ENCODE data around the gene PABPC1L. TPM values are rescaled to one million over a fixed set of nuclear protein-coding genes. Genes with fewer than 3 reads are reported as not detected.

The PABPC1L gene
- total RNA-seq, 1 donor from 2014 or later, result 2.3 TPM

DNA sequence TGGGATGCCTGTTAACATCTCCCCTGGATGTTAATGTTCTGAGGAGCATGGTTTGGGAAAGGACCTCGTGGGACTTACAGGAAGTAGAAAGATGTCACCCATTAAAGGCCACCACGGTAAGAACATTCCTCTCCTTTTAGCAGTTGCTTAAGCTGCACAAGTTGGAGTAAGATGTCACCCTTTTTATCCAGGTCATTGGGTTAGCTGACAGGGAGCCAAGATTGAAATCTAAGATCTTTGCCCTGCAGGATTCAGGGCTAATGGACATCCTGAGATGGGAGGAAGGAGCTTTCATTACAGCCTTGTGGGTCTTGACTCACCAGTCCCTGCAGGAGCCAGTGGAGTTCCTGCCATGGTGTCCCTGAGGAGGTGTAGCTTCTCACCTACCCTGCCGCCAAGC lies 22.1 kb downstream of the PABPC1L start:
- no peak for ATAC-seq
- DNase-seq (ENCODE audit: missing footprints), result no peak
- intact Hi-C loops (cut with DNase I), result no loop called here

DNA sequence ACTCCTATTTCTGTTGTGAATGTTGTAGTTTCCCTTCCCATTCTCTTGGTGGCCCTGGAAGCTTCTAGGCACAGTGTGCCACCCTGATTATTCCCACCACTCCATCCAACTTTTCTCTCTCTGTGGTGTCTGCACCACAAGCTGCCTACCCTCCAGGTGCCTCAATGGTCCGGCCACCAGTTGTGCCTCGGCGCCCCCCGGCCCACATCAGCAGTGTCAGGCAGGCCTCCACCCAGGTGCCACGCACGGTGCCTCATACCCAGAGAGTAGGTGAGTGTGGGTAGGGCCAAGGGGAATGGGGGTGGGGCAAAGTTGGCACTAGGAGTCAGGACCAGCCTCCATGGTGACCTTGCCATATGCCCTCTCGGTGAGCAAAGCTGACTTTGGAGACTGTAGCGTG lies 23.1 kb downstream of the PABPC1L start:
- DNase-seq (ENCODE audit: missing footprints) (no peak), ATAC-seq (no peak)
- intact Hi-C loops (cut with DNase I), result no loop called here

DNA sequence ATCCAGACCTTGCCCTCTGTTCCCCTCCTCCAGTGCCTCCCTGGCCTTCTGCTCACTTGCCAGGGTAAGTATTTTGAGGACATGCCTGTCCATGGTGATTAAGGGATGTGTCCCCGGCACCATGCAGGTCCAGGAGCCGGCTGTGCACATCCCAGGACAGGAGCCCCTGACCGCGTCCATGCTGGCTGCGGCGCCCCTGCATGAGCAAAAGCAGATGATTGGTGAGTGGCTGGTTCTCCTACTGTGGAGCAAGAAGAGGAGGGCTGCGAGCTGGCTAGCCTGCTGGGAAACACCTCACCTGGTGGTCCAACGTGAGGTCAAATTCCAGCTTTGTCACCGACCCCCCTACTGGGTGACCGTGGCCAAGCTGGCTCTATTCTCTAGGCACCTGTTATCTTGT lies 26.6 kb downstream of the PABPC1L start:
- ATAC-seq, result no peak
- intact Hi-C loops (cut with DNase I), result no loop called here
- DNase-seq (ENCODE audit: missing footprints), result no peak

DNA sequence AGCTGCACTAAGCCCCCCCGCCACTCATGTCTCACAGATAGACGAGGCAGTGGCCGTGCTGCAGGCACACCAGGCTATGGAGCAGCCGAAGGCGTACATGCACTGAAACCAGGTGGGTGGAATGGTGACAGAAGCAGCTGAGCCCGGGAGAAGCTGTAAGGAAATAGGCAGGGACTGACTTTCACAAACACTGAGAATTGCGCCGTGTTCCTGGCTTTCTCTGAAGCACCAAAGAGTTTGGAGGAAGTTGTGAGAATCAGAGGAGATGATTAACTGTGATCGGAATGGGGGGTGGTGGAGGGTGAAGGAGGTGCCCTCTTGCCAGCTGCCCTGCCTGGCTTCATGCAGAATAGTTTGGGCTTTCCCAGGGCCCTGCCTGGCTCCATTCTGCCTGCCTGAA lies 28.8 kb downstream of the PABPC1L start:
- ATAC-seq, result no peak

DNA sequence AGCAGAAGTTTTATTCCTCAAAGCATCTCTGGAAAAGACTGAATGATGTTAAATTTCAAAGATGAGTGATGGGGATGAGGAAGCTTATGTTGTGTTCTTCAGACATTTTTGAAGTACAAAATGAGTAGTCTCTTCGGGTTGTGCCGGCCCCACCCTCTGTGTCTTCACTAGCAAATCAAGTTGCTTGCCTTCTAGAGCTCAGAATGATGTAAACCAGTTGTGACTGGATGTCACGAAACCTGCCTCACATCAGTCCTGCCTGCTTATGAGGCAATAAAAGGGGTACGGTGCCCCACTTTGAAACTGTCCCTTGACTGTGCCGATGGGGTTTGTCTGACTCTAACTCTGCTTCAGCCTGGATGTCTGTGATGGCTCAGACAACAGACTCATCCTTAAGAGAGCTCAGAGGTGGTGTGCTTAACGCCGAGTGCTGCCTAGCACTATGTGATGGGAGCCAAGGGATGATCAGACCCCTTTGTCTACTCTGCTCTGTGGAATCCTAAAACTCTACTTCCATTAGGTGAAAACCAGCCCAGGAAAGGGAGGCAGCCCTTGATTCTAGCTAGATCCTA lies 31.3 kb downstream of the PABPC1L start:
- ATAC-seq (no peak), DNase-seq (ENCODE audit: missing footprints) (no peak)
- intact Hi-C loops (cut with DNase I), result no loop called here

More for the DNA sequence above, 28.8 kb downstream of the PABPC1L start:
- intact Hi-C loops (cut with DNase I), result no loop called here
- DNase-seq (ENCODE audit: missing footprints), result no peak

DNA sequence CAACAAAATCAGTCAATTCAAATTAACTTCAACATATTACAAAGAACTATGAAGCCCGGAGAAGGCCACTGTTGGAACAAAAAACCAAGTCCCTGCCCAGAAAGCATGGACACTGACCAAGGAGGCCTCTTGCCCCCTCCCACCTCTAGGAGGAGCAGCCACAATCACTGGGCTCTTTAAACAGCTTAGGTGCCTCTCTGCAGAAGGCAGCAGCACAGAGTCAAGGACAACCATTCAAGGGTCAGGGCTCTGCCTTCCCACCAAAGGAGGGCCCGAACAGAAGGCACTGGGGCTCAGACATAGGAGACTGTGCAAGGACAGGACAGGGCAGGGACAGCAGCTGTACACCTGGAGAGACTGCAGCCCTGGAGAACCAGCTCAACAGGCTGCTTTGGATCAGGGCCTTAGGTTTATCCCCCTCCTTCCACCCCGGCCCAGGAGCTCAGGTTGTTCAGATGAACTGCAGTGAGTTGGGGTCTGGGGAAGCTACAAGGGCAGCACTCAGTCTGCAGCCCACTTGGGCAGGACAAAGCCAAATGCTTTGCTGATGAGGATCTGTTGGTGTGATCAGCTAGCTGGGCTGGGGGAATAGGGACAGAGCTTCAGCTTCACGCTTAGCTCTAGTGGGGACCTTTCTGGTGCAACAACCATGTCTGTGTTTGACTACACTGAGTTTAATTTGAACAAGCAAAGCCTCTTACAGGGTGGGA lies 32.6 kb downstream of the PABPC1L start:
- intact Hi-C loops (cut with DNase I), result no loop called here
- ATAC-seq, result no peak
- DNase-seq (ENCODE audit: missing footprints), result no peak

DNA sequence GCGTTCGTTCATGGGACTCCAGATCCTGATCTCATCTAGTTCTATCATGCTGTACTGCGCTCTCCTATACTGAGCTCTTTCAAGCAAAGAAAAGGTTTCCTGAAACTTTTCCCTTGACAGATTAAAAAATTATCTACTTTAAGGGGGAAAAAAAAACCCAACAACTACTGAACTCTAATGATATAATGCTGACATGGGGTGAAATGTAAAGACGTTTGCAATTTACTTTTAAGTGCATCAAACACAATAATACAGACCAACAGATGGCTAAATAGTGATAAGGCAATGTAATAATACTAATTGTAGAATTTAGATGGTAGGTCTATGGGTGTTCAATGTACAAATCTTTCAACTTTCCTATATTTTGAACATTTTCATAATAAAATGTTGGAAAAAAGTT lies 34.0 kb downstream of the PABPC1L start:
- DNase-seq (ENCODE audit: missing footprints) (no peak), ATAC-seq (no peak)
- intact Hi-C loops (cut with DNase I), result no loop called here

DNA sequence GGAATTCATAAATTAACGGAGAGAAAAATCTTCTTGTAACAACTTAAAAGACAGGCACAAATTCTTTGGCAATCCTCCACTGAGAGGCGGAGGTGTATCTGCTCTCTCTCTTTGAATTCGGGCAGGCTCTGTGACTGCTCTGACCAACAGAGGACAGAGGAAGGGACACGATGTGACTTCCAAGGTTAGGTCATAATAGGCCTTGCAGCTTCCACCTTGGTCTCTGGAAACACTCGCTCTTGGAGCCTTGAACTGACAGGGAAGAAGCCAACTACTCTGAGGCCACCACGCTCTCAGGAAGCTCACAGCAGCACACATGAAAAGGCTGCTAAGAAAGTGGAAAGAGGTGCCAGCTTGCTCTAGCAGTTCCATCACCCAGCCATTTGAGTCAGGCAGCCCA lies 35.4 kb downstream of the PABPC1L start:
- ATAC-seq, result peak; percentile 71
- no peak for DNase-seq (ENCODE audit: missing footprints)
- intact Hi-C loops (cut with DNase I), result no loop called here

DNA sequence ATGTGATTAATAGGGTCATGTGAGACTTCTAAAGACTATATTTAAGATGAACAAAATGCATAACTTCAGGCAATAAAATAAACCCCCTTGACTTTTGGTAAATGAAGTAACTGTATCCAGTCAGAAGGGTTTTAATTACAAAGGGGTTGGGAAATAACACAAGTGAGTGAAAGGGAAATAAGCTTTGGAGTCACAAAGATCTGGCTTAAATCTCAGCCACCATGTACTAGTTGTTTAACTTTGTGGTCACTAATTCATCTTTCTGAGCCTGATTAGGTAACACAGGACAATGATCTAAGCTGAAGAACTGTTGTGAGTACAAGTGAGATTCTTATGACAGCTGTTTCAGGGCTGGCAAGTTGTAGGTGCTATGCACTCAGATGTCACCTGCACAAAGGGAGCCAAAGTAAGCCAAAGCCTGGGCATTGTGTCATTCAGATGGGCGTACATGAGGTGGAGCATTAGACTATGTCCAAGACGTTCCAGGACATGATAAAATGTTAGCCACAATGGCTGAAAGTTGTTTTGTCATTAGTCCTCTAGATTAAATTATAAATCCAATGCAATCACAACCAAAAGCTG lies 36.5 kb downstream of the PABPC1L start:
- ATAC-seq, result no peak
- DNase-seq (ENCODE audit: missing footprints), result no peak
- intact Hi-C loops (cut with DNase I), result no loop called here

DNA sequence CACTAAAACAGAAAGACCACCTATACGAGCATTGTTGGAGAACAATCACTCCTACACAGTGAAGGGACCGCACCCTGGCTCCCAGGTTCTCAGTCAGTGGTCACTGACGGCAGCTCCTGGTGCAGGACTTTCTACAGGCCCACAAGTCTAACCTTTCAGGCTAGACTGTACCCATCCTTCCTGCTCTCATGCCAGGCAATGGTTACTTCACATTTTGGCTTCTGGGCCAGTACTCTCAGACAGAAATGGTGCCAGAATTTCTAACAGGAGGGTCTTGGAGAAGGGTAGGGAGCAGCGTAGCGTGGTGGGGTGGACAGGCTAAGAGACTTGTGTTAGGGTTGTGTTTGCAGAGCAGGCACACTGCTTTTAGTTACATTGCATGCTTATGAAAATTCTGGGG lies 38.2 kb downstream of the PABPC1L start:
- ATAC-seq (no peak), DNase-seq (ENCODE audit: missing footprints) (no peak)
- intact Hi-C loops (cut with DNase I), result no loop called here

DNA sequence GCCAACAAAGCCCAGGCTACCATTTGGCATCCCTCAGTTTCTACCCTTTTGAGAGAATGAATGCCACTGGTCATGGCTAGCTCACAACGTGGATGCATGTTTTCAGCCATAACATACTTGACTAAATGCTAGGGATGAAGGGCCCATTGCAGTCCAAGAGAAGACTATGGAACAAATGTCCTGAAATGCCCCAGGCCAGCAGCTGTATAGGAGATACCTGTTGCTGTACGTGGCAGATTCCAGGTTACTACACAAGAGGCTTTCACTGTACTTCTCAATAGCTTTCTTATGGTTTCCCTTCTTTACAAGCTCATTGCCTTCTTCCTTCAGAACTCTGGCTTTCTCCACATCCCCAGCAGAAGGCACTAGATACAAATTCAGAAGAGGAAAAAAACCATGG lies 38.7 kb downstream of the PABPC1L start:
- DNase-seq (ENCODE audit: missing footprints) (no peak), ATAC-seq (no peak)
- intact Hi-C loops (cut with DNase I), result no loop called here

DNA sequence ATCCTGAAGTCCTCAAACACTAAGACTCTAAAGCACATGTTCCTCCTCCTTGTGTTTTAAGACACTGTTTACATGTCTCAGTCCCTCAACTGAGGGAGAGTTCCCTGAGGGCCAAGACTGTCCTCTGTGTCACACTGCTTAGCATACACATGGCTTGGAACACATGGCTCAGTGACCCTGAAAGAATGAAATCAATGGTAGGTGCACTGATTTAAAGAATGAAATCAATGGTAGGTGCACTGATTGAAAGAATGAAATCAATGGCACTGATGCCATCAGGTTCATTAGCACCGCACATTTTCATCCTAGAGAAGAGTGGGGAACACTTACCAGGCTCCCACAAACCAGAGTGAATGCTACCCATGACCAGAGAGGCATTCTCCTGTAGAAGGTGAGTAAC lies 40.5 kb downstream of the PABPC1L start:
- ATAC-seq, result no peak
- intact Hi-C loops (cut with DNase I), result no loop called here
- no peak for DNase-seq (ENCODE audit: missing footprints)

DNA sequence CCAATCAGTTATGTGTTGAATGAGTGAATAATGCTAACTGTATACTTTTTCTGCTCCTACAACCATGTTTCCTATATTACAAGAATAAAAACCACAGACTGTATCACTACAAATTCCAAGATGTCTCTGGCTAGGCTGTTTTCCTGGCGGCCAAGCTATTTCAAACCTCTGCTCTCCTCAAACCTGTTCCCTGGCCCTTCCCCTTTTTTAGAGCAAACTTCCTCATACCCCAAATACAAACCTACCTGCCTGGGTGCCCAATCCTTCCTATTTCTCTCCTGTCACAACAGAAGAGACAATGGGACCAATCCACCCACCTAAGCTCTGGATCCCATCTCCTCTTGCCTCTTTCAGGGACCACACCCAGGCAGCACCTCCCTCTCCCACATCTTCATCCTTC lies 42.9 kb downstream of the PABPC1L start:
- DNase-seq (ENCODE audit: missing footprints), result no peak
- intact Hi-C loops (cut with DNase I), result no loop called here

DNA sequence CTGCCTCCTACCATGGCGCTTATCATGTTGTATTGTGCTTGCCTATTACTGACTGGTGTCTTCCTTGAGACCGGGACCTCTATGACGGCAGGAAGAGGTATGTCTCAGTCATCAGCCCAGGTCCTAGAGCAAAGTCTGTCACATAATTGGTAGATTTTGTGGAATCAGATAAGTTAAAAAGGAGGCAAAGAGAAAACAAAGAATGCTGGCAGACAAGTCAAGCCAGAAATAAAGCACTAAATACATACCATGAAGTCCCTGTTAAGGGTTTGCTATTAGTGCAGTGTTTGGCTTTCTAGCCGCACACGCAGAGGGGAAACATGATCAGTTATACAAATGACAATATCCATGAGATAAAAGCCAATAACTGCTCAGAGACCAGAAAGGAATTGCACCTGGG lies 44.4 kb downstream of the PABPC1L start:
- ATAC-seq (no peak), DNase-seq (ENCODE audit: missing footprints) (no peak)
- intact Hi-C loops (cut with DNase I), result no loop called here

More for the DNA sequence above, 42.9 kb downstream of the PABPC1L start:
- ATAC-seq, result no peak

DNA sequence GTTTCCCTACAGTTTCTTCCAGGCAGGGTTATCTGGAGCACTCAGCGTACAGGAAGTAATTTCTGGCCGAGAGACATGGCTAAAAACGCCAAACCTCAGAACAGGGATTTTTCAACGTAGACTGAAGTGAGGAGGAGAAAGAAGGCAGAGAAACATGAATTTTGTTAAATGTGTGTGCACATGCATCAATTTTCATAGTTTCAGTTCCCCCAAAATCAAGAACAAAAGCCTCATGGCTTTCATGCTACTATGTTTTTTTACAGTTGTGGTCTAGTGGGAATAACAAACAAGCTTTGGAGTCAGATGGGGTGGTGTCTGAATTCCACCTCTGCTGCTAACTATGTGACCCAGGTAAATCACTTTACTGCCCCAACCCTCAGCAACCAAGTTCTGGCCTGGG lies 45.4 kb downstream of the PABPC1L start:
- DNase-seq (ENCODE audit: missing footprints), result no peak
- no peak for ATAC-seq

DNA sequence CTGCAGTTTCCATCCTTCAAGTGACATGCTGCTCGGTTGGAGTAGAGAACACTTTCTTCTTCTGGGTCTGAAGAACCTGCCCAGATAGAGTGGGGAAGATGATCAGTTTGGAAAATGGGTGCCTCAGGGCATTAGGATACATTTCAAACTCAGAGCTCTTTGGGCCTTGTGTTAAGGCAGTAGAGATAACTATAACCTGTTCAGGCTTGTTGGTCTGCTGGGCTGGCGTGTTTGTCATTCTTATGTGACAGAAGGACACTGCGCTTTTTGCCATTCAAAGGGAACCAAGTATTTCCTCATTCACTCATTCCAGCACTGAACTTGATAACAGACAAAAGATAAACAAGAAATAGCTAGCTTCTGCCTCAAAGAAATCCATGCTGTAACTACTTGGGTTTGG lies 46.5 kb downstream of the PABPC1L start:
- ATAC-seq (no peak), DNase-seq (ENCODE audit: missing footprints) (no peak)
- intact Hi-C loops (cut with DNase I), result no loop called here

More for the DNA sequence above, 45.4 kb downstream of the PABPC1L start:
- intact Hi-C loops (cut with DNase I), result no loop called here

DNA sequence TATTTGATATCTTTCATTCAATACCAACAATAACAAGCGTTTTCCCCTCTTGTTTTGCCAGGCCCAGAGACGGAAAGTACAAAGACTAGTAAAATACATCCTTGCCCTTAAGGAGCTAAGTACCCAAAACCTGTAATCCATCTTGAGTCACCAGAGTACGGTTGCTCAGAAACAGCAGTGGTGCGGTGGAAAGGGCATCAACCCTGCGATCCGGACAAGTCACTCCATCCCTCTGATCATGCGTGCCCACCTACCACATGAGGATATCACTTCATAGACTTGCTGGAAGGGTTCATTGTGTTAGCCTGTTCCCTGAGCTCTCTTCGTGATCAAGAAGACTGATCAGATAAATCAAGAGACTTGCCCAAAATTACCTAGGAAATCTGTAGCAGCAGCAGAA lies 48.4 kb downstream of the PABPC1L start:
- ATAC-seq (no peak), DNase-seq (ENCODE audit: missing footprints) (no peak)
- intact Hi-C loops (cut with DNase I), result no loop called here

DNA sequence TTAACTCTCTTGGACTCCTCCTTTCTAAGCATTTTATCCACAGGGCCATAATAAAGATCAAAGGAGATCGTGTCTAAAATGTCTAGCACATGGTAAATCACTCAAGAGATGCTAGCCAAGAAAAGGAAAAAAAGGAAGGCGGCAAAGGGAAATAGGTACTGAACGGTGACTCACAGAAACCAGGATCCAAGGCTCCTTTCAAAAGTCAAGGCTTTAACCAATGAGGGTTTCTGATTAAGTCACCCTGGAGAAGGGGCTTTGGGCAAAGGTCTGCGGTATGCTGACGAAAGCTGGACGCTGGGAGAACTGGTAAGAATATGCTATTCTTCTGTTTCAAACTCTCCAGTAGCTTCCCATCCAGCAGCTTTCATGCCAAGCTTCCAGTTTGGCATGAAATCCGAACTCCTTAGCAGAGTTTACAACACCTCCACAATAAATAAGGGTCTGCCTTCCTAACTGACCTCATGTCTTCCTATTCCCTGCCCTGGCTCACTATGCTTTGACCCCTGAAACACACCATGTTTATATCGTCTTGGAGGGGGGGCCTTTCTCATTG lies 49.3 kb downstream of the PABPC1L start:
- intact Hi-C loops (cut with DNase I), result no loop called here
- DNase-seq (ENCODE audit: missing footprints), result no peak
- no peak for ATAC-seq

DNA sequence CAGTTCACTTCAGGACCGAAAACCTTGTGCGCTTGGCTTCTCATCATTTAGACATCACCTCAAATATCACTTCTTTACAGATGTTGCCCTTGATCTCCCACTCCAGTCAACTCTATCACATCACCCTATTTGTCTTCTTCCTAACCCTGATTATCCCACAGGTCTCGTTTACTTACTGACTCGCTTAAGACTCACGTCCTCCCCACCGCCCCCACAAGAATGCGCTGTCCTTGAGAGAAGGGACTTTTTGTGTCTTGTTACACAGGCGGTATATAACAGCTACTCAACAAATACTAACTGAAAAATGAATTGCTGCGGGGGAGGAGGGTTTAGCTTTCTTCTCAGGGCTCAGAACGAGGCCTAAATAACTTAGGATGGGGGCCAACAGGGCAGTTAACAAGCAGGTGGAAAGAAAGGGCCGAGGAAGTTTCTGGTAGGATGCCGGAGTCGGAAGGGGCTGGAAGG lies 49.8 kb downstream of the PABPC1L start:
- intact Hi-C loops (cut with DNase I), result loop anchor here (5.0 kb wide), 1 partner anchor 72 kb away; the partner anchor contains the start of gene YWHAB
- ATAC-seq (peak; percentile 17), DNase-seq (ENCODE audit: missing footprints) (no peak)

Data from Right ventricle myocardium inferior (tissue), 1 donor.